Activated CD8-positive, alpha-beta memory T cell treated with anti-CD3 and anti-CD28 coated beads, Interleukin-2, amount 50 U/mL, for 24 hours (primary cell): ENCODE measurements around the gene MCC.

Experiments used
- DNase-seq: peaks from one replicate; pipeline ENCODE4 v3.0.0-alpha.2; 2020; ENCODE audit errors: extremely low read depth

The MCC gene

DNA sequence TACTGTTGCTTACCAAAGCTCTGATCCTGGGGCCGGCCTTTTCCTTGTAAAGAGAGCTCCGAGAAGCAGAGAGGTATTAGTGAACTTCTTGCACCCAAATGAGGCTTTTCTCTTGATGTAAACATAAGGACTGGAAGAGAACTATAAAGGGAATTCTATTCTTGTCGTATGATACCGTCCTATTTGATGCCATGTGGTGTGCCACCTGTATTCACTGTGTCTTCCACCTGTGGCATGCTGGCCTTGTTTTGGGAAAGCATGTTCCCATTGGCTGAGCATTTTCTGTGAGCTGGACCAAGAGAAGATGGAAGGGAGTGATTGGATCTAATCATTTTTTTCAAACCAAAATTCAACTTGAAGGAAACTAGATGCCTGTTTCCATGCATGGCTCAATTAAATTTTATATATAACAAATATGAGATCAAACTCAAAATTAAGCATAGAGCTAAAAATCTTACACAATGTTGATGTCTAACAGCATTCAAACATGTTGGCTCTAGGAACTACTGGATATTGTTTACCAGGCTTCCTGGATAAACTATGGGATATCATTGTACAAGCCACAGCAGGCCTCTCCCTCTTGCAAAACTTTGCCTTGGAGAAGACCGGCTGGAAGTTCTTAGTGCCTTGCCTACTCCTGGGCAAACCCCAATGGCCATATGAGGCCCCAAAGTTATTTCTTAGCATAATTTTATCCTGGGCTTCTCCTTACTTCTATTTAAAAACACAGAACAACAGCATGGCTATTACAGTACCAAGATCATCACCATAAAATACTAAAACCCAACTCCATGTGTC is 168.8 kb downstream of the MCC start:
- DNase-seq: no peak

DNA sequence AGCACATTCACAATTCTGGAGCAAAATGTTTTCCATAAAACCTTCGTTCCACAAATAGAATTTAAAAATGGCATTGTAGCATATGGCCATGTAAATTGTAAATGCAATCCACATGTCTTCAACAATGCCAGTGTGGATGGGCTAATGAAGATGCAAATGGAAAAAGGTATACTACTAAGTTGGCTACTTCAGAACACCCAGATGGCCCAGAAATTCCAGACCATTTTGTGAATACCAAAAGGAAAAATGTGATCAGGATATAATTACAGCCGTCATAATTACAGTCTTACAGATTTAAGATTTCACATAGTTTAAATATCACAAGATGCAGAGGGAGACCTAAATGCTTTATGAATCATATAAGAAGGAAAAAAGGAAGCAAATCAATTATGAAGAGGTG is 170.6 kb downstream of the MCC start:
- no peak for DNase-seq

DNA sequence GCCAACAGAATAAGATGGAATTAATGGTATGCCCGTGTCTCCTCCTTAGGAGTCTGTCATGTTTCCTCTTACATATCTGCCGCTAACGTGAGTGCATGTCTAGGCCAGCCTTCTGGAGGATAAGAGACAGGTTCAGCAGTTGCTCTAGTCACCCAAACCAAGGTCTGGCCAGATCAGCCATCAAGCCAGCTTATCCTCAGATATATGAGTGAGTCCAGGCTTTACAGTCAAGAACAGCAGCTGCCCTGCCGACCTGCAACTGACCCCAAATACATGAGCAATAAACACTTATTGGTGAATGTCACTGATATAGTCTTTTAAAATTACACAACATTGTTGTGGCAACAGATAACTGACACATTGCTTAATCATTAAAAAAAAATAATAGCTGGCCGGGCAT is 177.0 kb downstream of the MCC start:
- DNase-seq: no peak

DNA sequence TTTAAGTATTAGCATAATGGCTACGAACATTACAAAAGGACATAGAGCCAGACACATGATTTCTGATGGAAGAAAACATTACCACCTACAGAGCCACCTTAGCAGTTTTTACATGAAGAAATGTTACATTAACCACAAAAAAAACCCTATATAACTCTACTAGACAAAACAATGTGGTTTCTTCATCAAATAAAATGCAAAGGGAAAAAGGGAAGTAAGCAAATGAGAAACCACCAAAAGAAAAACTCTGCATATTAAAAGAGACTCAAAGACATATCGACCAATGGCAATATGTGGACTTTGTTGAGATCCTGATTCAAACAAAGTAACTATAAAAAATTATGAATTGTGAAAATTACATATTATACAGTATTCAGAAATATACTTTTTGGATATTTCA is 186.1 kb downstream of the MCC start:
- no peak for DNase-seq

DNA sequence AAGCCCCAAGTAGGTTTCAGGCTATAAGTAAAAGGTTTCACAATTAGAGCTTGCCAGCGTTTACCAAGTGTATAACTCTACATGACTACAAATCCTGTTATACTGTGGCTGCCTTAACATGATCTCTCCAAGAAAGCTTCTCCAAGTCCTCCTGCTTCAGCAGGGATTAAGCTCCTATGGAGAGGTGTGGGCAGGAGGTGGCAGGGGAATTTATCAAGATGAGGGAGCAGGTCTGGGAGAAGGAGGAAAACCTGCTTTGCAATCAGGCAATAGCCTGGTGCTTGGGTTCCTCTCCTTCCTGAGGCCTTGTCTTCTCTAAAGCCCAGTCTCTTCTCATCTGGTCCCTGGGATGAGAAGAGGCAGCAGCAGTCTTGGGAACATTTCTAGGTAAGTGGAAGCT is 188.7 kb downstream of the MCC start:
- DNase-seq: no peak

DNA sequence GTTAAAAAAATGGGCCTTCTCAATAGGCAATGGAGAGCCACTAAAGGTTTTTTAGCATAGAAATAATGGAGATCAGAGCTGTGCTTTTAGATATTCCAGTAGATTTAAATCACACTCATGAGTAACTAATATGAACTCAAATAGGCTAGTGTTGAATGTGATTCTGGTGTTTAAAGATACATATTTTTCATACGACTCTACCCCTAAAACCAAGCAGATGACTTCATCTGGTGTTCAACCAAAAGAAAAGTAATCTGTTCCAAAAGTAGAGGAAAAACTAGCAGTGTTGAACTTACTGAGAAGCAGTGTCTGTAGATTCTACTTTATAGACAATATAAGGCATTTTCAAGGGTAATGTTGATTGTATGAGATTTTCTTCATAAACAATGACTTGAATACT is 191.6 kb downstream of the MCC start:
- DNase-seq: no peak

DNA sequence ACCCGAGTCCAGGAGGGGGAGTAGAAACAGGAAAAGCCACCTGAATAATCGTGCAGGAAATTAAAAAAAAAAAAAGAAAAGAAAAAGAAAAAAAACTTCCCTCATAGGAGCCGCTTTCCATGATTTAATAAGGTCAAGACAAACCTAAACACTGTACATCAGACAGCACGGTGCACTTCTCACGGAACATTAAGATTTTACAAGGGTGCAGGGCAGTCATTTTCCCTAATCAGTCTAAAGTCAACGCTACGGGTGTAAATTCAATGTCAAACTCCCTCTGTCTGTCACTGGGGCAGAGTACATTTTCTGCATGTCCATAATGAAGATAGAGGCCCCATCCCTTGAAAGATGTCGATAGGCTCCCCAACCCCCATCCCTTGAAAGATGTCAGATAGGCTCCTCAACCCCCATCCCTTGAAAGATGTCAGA is 193.1 kb downstream of the MCC start:
- DNase-seq: no peak

DNA sequence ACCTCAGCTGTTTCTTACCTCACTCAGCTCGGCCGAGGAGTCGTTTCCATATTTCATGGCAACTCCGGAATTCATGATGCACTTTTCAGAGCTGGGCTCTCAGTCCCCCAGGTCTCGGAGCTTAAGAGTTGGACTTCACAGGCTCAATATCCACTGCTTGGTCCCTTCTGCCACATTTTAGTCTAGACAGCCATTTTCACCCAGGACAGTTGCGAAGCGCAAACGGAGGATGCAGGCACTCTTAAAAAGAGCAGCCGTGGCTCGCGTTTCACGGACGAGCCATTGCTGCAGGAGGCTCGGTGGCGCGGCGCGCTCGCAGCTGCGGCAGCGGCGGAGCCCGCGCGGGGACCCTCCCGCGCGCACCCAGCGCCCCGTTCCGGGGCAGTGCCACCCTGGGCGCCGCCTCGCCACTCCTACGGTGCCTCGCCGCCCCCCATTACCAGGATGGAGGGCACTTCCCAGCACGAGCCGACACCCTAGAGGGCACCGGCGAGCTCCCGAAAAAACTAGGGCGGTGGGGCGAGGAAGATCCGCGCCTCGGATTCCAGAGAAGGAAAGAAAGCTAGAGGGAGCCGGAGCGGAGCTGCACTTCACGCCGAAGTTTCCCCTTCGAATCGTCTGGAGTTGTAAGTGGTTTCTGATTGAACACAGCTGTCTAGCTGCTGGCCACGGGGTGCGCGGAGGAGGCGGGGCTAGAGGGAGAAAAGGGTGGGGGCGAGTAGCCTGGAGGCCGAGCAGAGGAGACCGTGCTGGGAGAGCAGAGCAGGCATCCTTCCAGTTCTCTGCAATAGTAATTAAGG is 193.7 kb downstream of the MCC start:
- DNase-seq: peak; percentile 43

DNA sequence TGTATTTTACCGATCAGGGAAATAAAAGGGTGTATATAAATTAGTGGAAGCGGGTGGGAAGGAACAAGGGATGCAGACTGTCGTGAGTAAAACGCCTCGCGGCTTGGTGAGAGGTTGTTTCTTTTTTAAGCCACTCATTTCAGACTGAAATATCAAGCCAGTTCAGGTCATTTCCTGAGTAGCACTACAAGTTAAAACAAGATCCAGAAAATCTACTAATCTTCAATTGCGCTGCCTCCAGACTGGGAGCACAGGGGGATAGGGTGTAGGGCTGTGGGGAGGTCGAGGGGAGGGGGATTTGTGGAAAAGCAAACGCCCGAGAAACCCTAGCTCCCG is 194.3 kb downstream of the MCC start:
- DNase-seq: no peak

DNA sequence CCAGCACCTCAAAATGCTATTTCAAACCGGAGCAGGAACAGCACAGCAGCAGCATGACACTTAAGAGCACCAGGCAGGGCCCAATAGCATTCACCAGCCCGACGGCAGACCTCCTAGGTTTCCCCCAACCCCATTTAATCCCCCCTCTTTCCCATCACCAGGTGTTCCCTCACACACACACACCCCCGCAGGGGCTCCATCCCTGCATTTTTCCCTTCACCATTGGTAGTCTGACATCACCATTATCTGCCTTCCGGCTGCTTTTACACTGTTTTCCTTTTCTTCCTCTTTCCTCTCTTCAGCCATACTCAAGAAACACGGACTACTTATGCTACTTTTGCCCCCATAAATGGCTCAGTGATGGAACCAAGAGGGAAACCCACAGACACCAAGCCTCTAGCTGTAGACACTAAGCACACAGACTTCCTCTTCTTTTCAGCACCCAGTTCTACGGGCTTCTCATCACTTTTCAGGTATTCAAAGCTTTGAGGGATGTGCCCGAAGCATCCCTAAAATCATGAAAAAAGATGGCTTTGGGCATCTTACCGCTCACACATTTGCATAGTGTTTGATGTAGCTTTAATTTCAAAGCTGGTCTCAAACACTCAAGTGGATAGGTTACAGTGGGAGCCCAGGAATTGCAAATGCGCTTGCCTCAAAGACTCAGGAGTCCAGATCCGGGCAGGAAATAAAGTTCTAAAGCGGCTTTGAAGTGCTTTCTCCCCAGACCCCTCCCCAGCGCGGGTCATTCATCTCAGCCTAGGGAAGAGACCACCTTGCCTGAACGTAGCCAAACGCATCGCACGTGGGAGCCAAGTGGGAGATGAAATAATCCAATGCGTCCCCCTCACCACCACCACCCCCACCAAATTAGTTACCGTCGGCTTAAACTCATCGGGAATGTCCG is 194.9 kb downstream of the MCC start:
- DNase-seq: no peak

DNA sequence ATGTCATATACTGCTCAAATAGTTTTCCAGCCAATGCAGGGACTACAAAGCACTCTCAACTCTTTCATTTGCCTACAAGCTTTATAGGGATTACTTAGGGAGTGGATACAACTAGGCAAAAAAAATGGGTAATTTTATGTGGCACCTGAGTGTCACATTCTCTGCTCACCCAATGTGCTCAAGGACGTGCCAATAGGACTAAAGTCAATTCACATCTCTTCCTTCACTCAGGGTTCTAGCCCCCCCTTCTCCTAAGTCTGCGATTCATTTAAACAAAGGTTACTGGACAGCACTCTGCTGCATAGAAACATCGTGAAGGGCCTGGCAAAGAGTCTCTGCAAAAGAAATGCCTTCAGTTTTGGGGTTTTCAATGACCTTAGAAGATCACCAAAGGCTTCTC is 195.8 kb downstream of the MCC start:
- DNase-seq: no peak

DNA sequence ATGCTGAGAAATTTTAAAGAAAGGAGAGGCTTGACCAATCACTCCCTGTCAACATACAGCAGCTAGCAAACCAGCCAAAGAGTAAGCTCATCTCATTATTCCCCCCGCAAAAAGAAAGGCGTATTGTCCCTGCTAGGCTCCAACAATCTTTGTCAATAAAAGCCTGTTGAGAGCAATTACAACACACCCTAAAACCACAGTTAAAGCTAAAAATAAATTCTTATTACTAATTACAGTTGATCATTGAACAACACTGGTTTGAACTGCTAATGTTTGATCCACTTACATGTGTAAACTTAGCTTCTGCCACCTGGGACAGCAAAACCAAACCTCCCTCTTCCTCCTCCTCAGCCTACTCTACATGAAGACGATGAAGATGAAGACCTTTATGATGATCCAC is 204.7 kb downstream of the MCC start:
- no peak for DNase-seq

DNA sequence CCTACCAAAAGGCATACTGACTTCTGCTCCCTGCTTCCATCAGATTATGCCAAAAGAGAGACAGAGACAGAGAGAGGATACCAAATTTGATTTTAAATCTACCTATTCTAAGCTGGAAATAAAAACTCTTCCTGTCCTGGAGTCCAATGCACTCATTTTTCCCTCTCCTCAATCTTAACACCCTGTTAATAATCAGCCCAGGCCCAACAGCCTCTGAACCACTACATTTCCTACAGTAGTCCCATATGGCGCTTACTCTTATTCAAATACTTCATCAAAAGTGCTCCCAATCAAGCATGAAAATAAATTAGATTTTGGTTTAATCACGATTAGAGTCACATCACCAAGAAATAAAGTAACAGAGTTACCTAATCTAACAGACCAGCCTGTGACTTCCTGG is 205.8 kb downstream of the MCC start:
- no peak for DNase-seq

DNA sequence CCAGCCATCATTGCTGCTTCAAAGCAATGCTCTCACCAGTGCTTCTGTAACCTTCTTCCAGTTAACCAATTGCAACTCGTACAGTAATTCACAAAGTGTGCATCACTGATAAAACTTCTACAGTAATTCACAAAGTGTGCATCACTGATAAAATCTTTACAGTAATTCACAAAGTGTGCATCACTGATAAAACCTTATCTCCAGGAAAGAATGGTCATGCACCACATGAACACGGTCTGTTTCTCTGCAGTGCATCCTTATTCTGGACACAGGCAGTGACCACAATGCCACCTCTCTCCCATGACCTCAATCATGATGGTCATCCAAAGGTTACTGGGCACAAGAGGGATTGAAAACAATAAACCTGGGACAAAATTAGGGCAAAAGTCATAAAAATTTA is 207.1 kb downstream of the MCC start:
- DNase-seq: no peak

DNA sequence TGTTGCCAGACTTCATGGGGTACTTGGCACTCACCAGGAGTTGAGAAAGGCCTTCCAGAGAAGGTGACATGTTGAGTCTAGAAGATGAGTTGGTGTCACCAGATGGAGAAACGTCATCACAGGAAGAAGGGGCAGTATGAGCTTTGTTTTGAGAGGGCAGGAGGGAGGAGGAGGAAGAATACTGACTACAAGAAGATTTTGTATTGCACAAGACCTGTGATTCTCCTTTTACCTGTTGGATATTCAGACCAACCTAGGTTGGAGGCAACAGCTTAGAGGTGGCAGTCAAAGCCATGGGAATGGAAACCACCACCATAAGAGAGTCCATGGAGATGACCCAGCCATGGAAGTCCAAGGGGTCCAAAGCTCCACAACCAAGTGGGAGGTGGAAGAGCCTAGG is 207.7 kb downstream of the MCC start:
- DNase-seq: no peak

DNA sequence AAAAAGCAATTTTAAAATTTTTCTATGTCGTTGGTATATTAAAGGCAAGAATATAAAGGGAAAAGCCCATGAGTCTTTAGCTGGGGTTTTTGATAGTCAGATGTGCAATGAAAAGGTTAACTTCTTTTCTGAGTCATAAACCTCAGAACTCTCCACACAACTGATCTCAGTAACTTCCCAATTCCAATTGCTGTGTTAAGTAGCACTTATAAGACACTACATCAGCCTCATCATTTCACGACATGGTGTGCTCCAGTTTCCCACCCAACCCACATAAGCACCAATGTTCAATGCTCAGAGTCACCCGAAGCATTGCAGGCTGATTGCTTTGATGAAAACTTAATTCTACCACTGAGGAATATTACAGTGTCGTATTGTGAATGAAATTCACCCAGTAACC is 209.3 kb downstream of the MCC start:
- no peak for DNase-seq

DNA sequence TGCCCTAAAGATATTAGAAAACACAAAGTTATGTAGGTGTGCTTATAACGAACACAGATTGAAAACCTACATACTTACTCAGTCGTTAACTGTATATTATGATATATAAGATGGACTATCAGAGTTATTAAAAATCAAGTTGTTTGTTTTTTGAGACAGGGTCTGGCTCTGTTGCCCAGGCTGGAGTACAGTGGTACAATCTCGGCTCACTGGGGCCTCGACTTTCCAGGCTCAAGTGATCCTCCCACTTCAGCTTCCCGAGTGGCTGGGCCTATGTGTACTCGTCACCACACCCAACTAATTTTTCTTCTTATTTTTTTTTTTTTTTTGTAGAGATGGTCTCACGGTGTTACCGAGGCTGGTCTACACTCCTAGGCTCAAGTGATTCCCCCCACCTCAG is 211.8 kb downstream of the MCC start:
- no peak for DNase-seq

DNA sequence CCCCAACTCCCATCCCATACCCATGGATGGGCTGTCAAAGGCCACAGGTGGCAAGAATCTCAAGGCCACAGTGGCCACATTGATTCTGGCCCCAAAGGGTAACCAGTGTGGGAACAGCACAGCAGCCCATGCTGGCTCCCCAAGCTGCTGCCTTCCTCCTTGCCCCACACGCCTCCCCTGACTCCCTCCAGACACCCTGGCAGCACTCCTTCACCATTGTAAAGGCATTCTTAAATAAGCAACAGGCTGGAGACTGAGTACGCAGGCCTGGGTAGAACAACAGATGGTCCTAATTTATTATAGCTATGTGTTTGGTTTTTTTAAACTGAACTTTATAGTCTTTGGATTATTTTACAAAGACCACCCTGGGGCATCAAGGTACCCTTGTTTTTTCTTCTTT is 212.3 kb downstream of the MCC start:
- DNase-seq: no peak

DNA sequence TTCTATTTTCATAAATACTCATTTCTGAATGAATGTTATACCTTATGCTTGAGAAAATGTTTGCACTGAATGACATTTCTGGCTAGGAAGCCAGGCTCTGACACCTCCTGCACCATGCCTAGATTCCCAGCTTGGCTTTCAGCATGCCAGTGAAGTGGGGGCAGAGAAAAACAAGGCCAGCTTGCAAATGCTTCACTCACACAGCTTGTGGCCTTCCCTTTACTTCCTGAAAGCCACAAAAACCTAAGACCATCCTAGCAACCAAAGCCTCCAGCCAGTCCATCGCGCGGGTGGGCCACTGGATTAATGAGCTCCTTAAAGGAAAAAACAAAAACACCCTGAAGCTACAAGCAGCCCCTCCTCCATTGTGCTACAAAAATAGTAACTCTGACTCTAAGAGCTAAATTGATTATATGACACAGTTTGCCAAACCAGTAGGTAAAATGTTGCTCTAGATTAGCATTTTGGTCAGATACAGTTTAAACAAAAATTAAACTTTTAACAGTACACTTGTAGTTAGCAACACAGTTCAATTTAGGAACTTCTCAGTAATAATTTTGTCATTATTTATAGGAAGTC is 213.3 kb downstream of the MCC start:
- no peak for DNase-seq

DNA sequence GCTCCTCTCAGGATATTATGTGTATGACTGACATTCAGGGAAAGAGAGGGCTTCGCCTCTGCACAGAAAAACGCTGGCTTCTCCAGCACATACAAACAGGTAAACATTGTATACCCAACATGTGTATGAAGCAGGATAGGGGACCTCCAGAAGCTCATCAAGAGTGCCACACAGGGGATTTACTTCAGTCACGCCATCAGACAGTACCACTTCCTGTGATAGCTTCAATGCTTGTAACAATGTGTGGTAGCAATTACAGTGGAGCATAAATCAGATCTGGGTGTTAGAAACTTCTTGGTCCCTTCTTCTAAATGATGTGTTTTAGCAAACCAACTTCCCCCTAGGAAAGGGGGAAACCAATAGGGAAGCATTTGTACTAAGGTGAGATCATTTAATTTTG is 214.3 kb downstream of the MCC start:
- no peak for DNase-seq

DNA sequence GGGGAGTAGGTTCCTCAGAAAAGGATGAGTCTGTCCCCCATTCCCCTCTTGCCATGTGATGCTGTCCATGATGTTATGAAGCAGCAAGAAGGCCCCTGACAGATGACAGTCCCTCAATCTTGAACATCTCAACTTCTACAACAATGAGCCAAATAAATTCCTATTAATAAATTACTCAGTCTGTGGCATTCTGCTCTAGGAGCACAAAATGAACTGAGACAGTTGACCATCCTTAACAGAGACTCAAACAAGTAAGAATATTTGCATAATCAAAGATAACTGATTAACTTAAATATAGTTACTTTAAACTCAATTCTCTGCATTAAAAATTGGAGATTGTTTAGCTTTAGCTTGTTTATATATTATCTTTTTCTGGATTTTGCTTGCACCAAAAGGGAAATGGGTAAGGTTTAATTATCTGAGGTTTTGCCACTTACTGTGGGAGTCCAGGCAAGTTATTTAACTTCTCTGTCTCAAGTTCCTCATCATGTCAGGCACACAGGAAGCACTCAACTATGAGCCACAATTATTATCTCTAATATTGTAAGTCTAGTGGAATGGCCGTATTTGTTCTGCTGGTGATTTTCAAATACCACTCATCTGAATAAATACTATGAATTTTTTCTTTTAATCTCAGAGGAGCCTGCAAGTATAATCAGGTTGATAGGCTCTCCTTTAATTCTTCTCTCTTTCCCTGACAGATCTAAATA is 216.4 kb downstream of the MCC start:
- DNase-seq: no peak

DNA sequence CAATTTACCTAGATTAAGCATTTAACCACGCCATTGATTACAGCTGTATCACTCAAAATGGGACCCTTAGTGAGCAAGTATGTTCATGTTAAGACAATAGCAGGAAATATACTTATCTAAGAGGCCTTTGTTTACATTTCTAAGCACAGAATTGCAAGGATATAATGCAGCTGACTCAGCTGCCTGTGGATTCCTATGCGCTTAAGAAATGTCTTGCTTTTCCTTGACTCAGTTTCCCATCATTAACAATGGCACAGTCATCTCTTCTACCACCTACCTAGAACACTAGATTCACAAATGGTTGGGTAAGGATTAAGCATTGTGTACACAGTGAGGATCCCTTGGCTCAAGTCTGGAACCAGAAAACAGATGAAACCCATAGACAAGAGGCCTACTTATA is 217.2 kb downstream of the MCC start:
- DNase-seq: no peak
